Caco-2 (cell line): ENCODE data around the gene TENM4. TPM values are rescaled to one million over a fixed set of nuclear protein-coding genes. Genes with fewer than 3 reads are reported as not detected.

Experiments used
- BruUV-seq: library from RNA; stranded (reverse); fragments of 400-500 nt; replicated peaks from 2 replicates; lab custom pipeline; 2021; lab: Mats Ljungman, UMichigan
- CTCF ChIA-PET: fragments of 300-600 bp; sonication (Branson Sonifier 250); formaldehyde crosslinking; loops from one replicate; lab custom pipeline; 2022; ENCODE audit warnings: antibody characterized with exemption; lab: Charles Lee
- POLR2A ChIA-PET: fragments of 300-600 bp; sonication (Branson Sonifier 250); formaldehyde crosslinking; loops from one replicate; lab custom pipeline; 2022; ENCODE audit warnings: antibody characterized with exemption; lab: Charles Lee
- DNase-seq, 2 experiments: peaks; one replicate each; pipeline versions ENCODE4 v3.0.0 to v3.0.0-alpha.2; 2020 to 2022
- H3K27me3 ChIP-seq: replicated peaks from 2 replicates; pipeline ENCODE4 v1.6.0; 2011; ENCODE audit warnings: low read length; ENCODE audit not compliant: control insufficient read depth, insufficient read depth
- H3K36me3 ChIP-seq: 2 replicates; pipeline ENCODE4 v1.5.1; 2011; ENCODE audit warnings: low read length; ENCODE audit not compliant: control insufficient read depth, insufficient read depth
- H3K4me1 ChIP-seq: fragments of 250-450 bp; sonication (Bioruptor Pico); 2 replicates; pipeline ENCODE4 v1.5.1; 2020; ENCODE audit warnings: mild to moderate bottlenecking
- H3K4me3 ChIP-seq: 2 replicates; pipeline ENCODE4 v1.5.1; 2011; ENCODE audit warnings: low read depth, mild to moderate bottlenecking, control low read depth, low read length
- H3K9me3 ChIP-seq: fragments of 250-450 bp; sonication (Bioruptor Pico); 2 replicates; pipeline ENCODE4 v1.5.1; 2020; ENCODE audit warnings: mild to moderate bottlenecking, moderate library complexity
- H3K27ac Mint-ChIP-seq: one replicate; pipeline ENCODE4 v1.8.0; 2022; ENCODE audit warnings: mixed read lengths; ENCODE audit not compliant: unreplicated experiment
- H3K27me3 Mint-ChIP-seq: one replicate; pipeline ENCODE4 v1.8.0; 2022; ENCODE audit warnings: mixed read lengths; ENCODE audit not compliant: insufficient read depth, unreplicated experiment
- H3K36me3 Mint-ChIP-seq: one replicate; pipeline ENCODE4 v1.8.0; 2022; ENCODE audit warnings: mild to moderate bottlenecking, mixed read lengths; ENCODE audit not compliant: insufficient read depth, unreplicated experiment
- H3K4me1 Mint-ChIP-seq: one replicate; pipeline ENCODE4 v1.8.0; 2022; ENCODE audit warnings: low read depth, mixed read lengths; ENCODE audit not compliant: unreplicated experiment
- H3K4me3 Mint-ChIP-seq: one replicate; pipeline ENCODE4 v1.8.0; 2022; ENCODE audit warnings: mild to moderate bottlenecking, moderate library complexity, mixed read lengths; ENCODE audit not compliant: unreplicated experiment
- H3K9me3 Mint-ChIP-seq: one replicate; pipeline ENCODE4 v1.8.0; 2022; ENCODE audit warnings: mixed read lengths; ENCODE audit not compliant: unreplicated experiment
- CTCF ChIP-seq, 2 experiments: fragments of 200-600 bp in 1 of 2; IDR thresholded peaks; 1 replicate in 1 of 2; 2 replicates in 1 of 2; pipeline versions ENCODE4 v1.5.1 to v1.8.0; 2011 to 2022; ENCODE audit warnings: antibody characterized with exemption in 1 of 2, control low read depth in 1 of 2, inconsistent platforms in 1 of 2, low read depth in 1 of 2, low read length in 1 of 2, mild to moderate bottlenecking in 1 of 2, moderate library complexity in 1 of 2; ENCODE audit not compliant: insufficient read depth in 1 of 2, severe bottlenecking in 1 of 2, unreplicated experiment in 1 of 2
- intact Hi-C: fragments of 100-400 bp; cut with micrococcal nuclease; formaldehyde crosslinking; loops from one replicate; pipeline ENCODE4 v1.10.0; 2022; ENCODE audit not compliant: unreplicated experiment
- total RNA-seq: library from RNA; stranded (reverse); gene quantifications from 2 replicates; pipeline ENCODE4 v1.2.3, GENCODE V29; 2022

The TENM4 gene
- total RNA-seq, 1 experiment from 2014 or later, result 1.1 TPM

GRCh38 chr11:78768971-78769370 lies 671.9 kb downstream of the TENM4 start:
- Histone ChIP-seq H3K4me3 (no peak overlapping the region), H3K36me3 (no peaks in the 10 kb centered on the region), H3K4me1 (peaks cover 20% of the 10 kb centered on the region), H3K9me3 (no peaks in the 10 kb centered on the region), H3K27me3 (no peaks in the 10 kb centered on the region)
- TF ChIP-seq CTCF (IDR thresholded peaks at IDR 0.05; ENCODE audit: insufficient read depth in 1 of 2, low read depth in 1 of 2, low read length in 1 of 2, severe bottlenecking in 1 of 2, unreplicated experiment in 1 of 2), result no peak
- intact Hi-C loops, result no loop called here
- Mint-ChIP-seq H3K36me3 (no peaks in the 10 kb centered on the region), H3K27ac (no peak overlapping the region), H3K4me1 (peaks cover 16% of the 10 kb centered on the region), H3K9me3 (peaks cover 12% of the 10 kb centered on the region), H3K27me3 (no peaks in the 10 kb centered on the region), H3K4me3 (no peak overlapping the region)
- ChIA-PET CTCF (no interaction called here), POLR2A (no interaction called here)
- no peak for DNase-seq
- BruUV-seq, result no TSS peak

- POLR2A ChIA-PET, result no interaction called here
- Mint-ChIP-seq H3K4me1 (peaks cover 16% of the 10 kb centered on the region), H3K27ac (no peak overlapping the region), H3K9me3 (peaks cover 12% of the 10 kb centered on the region), H3K36me3 (no peaks in the 10 kb centered on the region), H3K27me3 (no peaks in the 10 kb centered on the region), H3K4me3 (no peak overlapping the region)
- Histone ChIP-seq H3K27me3 (no peaks in the 10 kb centered on the region), H3K4me1 (peaks cover 26% of the 10 kb centered on the region), H3K4me3 (no peak overlapping the region), H3K9me3 (no peaks in the 10 kb centered on the region), H3K36me3 (no peaks in the 10 kb centered on the region)
- intact Hi-C loops, result no loop called here
- DNase-seq, result no peak
- TF ChIP-seq CTCF (IDR thresholded peaks at IDR 0.05; ENCODE audit: insufficient read depth in 1 of 2, low read depth in 1 of 2, low read length in 1 of 2, severe bottlenecking in 1 of 2, unreplicated experiment in 1 of 2), result no peak
- no TSS peak for BruUV-seq
- CTCF ChIA-PET, result no interaction called here
These were observed 672.5 kb downstream of the TENM4 start for GRCh38 chr11:78768345-78768744.

GRCh38 chr11:78767027-78767932 lies 673.5 kb downstream of the TENM4 start:
- ChIA-PET POLR2A (no interaction called here), CTCF (no interaction called here)
- intact Hi-C loops, result no loop called here
- H3K4me3 ChIP-seq, result no peak overlapping the region
- no peaks in the 10 kb centered on the region for H3K27me3 Mint-ChIP-seq
- peaks cover 26% of the 10 kb centered on the region for H3K4me1 ChIP-seq
- BruUV-seq, result no TSS peak
- DNase-seq, result no peak
- H3K36me3 Mint-ChIP-seq, result no peaks in the 10 kb centered on the region
- no peak for TF ChIP-seq CTCF (IDR thresholded peaks at IDR 0.05; ENCODE audit: insufficient read depth in 1 of 2, low read depth in 1 of 2, low read length in 1 of 2, severe bottlenecking in 1 of 2, unreplicated experiment in 1 of 2)
- H3K4me3 Mint-ChIP-seq, result no peak overlapping the region
- H3K9me3 Mint-ChIP-seq, result peaks cover 12% of the 10 kb centered on the region
- no peaks in the 10 kb centered on the region for H3K36me3 ChIP-seq
- no peaks in the 10 kb centered on the region for H3K9me3 ChIP-seq
- no peaks in the 10 kb centered on the region for H3K27me3 ChIP-seq
- H3K4me1 Mint-ChIP-seq, result peaks cover 16% of the 10 kb centered on the region
- no peak overlapping the region for H3K27ac Mint-ChIP-seq
